Liver (tissue), 9 donors: ENCODE results near the gene MYB. TPM values are rescaled to one million over a fixed set of nuclear protein-coding genes. Genes with fewer than 3 reads are reported as not detected.

Experiments
- DNase-seq: peaks from one replicate; pipeline ENCODE4 v3.0.0-alpha.2; 2017; ENCODE audit warnings: low spot score
- H3K27ac ChIP-seq, 2 donors: one replicate each; pipeline ENCODE4 v1.7.0; 2013; ENCODE audit warnings: inconsistent platforms in 2 of 2, low read length in 2 of 2, control low read depth in 1 of 2, low read depth in 1 of 2, mild to moderate bottlenecking in 1 of 2
- H3K27me3 ChIP-seq, 4 donors: one replicate each; pipeline versions ENCODE4 v1.6.1 to v1.7.0; 2013; ENCODE audit warnings: low read length in 3 of 4, inconsistent platforms in 1 of 4, mild to moderate bottlenecking in 1 of 4, moderate library complexity in 1 of 4; ENCODE audit not compliant: control insufficient read depth in 4 of 4, insufficient read depth in 4 of 4
- H3K36me3 ChIP-seq, 4 donors: one replicate each; pipeline versions ENCODE4 v1.6.1 to v1.7.0; 2013; ENCODE audit warnings: low read length in 3 of 4, mild to moderate bottlenecking in 3 of 4, low read depth in 1 of 4, moderate library complexity in 1 of 4; ENCODE audit not compliant: control insufficient read depth in 4 of 4, insufficient read depth in 3 of 4
- H3K4me1 ChIP-seq, 4 donors: one replicate each; pipeline versions ENCODE4 v1.6.1 to v1.7.0; 2013; ENCODE audit warnings: low read length in 3 of 4, mild to moderate bottlenecking in 3 of 4, moderate library complexity in 1 of 4; ENCODE audit not compliant: control insufficient read depth in 4 of 4, insufficient read depth in 4 of 4
- H3K4me3 ChIP-seq, 3 donors: one replicate each; pipeline versions ENCODE4 v1.6.1 to v1.7.0; 2013; ENCODE audit warnings: low read length in 3 of 3, control low read depth in 1 of 3, low read depth in 1 of 3, mild to moderate bottlenecking in 1 of 3
- H3K9ac ChIP-seq, 2 donors: one replicate each; pipeline ENCODE4 v1.7.0; 2013; ENCODE audit warnings: low read length in 2 of 2, mild to moderate bottlenecking in 2 of 2, moderate library complexity in 2 of 2, control low read depth in 1 of 2, low read depth in 1 of 2
- H3K9me3 ChIP-seq, 4 donors: one replicate each; pipeline versions ENCODE4 v1.6.1 to v1.7.0; 2013; ENCODE audit warnings: low read length in 3 of 4; ENCODE audit not compliant: control insufficient read depth in 4 of 4
- EGR1 ChIP-seq, 2 donors: IDR thresholded peaks; 2 replicates each; pipeline ENCODE4 v1.6.1; 2016 to 2018; ENCODE audit warnings: antibody characterized with exemption in 2 of 2, low read depth in 2 of 2
- FOXA1 ChIP-seq: IDR thresholded peaks from 2 replicates; pipeline ENCODE4 v1.6.1; 2016; ENCODE audit warnings: antibody characterized with exemption
- FOXA2 ChIP-seq: IDR thresholded peaks from 2 replicates; pipeline ENCODE4 v1.6.1; 2016; ENCODE audit warnings: antibody characterized with exemption
- GABPA ChIP-seq, 2 donors: IDR thresholded peaks in 1 of 2; conservative IDR thresholded peaks in 1 of 2; 2 replicates each; pipeline ENCODE4 v1.6.1; 2016; ENCODE audit warnings: antibody characterized with exemption in 2 of 2, mild to moderate bottlenecking in 1 of 2, moderate library complexity in 1 of 2
- HNF4A ChIP-seq, 2 donors: conservative IDR thresholded peaks; 2 replicates each; pipeline ENCODE4 v1.6.1; 2016; ENCODE audit warnings: antibody characterized with exemption in 2 of 2, mild to moderate bottlenecking in 2 of 2
- JUND ChIP-seq, 2 donors: IDR thresholded peaks; 2 replicates each; pipeline ENCODE4 v1.6.1; 2016; ENCODE audit warnings: antibody characterized with exemption in 2 of 2
- NR2F2 ChIP-seq: IDR thresholded peaks from 2 replicates; pipeline ENCODE4 v1.6.1; 2016; ENCODE audit warnings: antibody characterized with exemption
- RAD21 ChIP-seq, 2 donors: IDR thresholded peaks; 2 replicates each; pipeline ENCODE4 v1.6.1; 2016; ENCODE audit warnings: antibody characterized with exemption in 2 of 2, mild to moderate bottlenecking in 2 of 2
- RXRA ChIP-seq, 2 donors: IDR thresholded peaks; 2 replicates each; pipeline ENCODE4 v1.6.1; 2017 to 2018; ENCODE audit warnings: antibody characterized with exemption in 2 of 2, mild to moderate bottlenecking in 1 of 2
- SP1 ChIP-seq: IDR thresholded peaks from 2 replicates; pipeline ENCODE4 v1.6.1; 2018; ENCODE audit warnings: antibody characterized with exemption, mild to moderate bottlenecking
- TAF1 ChIP-seq: conservative IDR thresholded peaks from 2 replicates; pipeline ENCODE4 v1.6.1; 2016; ENCODE audit warnings: antibody characterized with exemption, mild to moderate bottlenecking
- YY1 ChIP-seq: IDR thresholded peaks from 2 replicates; pipeline ENCODE4 v1.6.1; 2016; ENCODE audit warnings: antibody characterized with exemption, mild to moderate bottlenecking
- ZBTB33 ChIP-seq: IDR thresholded peaks from 2 replicates; pipeline ENCODE4 v1.6.1; 2016; ENCODE audit warnings: antibody characterized with exemption
- WGBS: extraction: QIAGEN DNeasy Blood & Tissue Kit; methylation state at CpG from one replicate; pipeline ENCODE4 v1.1.7; 2013; 5-methylcytosine and 5-hydroxymethylcytosine counted together
- polyA plus RNA-seq, 2 donors: library from polyadenylated mRNA; stranded (reverse) in 1 of 2; unstranded in 1 of 2; fragments of 200-250 nt in 1 of 2; fragments of >200 nt in 1 of 2; fragmentation: Nextera tagmentation in 1 of 2; extraction: Ambion mirVana in 1 of 2; gene quantifications; one replicate each; pipeline versions ENCODE4 v1.2.1 to v1.2.3, GENCODE V29; 2013 to 2015
- total RNA-seq, 2 donors: library from RNA; depleted of rRNA; stranded (reverse); fragments of >200 nt; gene quantifications; one replicate each; pipeline ENCODE4 v1.2.3, GENCODE V29; 2014
- TF ChIP-seq, protein P1 (sequence below): IDR thresholded peaks from 2 replicates; pipeline ENCODE4 v1.6.1; 2016; ENCODE audit warnings: antibody characterized with exemption, mild to moderate bottlenecking
- TF ChIP-seq, protein P2 (sequence below): IDR thresholded peaks from 2 replicates; pipeline ENCODE4 v1.6.1; 2016; ENCODE audit warnings: antibody characterized with exemption
- TF ChIP-seq, protein P3 (sequence below): fragments of 150-350 bp; IDR thresholded peaks from 2 replicates; pipeline ENCODE4 v1.5.1; 2017; ENCODE audit warnings: improper control_type of control experiment, low read depth, low read length; ENCODE audit not compliant: missing input control
- TF ChIP-seq, protein P4 (sequence below): IDR thresholded peaks from 2 replicates; pipeline ENCODE4 v1.6.1; 2016; ENCODE audit warnings: antibody characterized with exemption
- donor health status: healthy.
- donor health status: healthy.
- donor health status: healthy.
- donor health status: healthy.
- donor health status: healthy.

MYB gene
- total and polyA plus RNA-seq, 4 donors, result 0.08 to 19.8 (median 0.11) TPM

- Histone ChIP-seq H3K27me3 (no peaks in the 10 kb centered on the region), H3K27ac (no peak overlapping the region), H3K9ac (no peak overlapping the region), H3K4me1 (no peaks in the 10 kb centered on the region), H3K36me3 (no peaks in the 10 kb centered on the region), H3K9me3 (no peaks in the 10 kb centered on the region), H3K4me3 (no peak overlapping the region)
- TF ChIP-seq FOXA1, result no peak
- TF ChIP-seq, protein P1, sequence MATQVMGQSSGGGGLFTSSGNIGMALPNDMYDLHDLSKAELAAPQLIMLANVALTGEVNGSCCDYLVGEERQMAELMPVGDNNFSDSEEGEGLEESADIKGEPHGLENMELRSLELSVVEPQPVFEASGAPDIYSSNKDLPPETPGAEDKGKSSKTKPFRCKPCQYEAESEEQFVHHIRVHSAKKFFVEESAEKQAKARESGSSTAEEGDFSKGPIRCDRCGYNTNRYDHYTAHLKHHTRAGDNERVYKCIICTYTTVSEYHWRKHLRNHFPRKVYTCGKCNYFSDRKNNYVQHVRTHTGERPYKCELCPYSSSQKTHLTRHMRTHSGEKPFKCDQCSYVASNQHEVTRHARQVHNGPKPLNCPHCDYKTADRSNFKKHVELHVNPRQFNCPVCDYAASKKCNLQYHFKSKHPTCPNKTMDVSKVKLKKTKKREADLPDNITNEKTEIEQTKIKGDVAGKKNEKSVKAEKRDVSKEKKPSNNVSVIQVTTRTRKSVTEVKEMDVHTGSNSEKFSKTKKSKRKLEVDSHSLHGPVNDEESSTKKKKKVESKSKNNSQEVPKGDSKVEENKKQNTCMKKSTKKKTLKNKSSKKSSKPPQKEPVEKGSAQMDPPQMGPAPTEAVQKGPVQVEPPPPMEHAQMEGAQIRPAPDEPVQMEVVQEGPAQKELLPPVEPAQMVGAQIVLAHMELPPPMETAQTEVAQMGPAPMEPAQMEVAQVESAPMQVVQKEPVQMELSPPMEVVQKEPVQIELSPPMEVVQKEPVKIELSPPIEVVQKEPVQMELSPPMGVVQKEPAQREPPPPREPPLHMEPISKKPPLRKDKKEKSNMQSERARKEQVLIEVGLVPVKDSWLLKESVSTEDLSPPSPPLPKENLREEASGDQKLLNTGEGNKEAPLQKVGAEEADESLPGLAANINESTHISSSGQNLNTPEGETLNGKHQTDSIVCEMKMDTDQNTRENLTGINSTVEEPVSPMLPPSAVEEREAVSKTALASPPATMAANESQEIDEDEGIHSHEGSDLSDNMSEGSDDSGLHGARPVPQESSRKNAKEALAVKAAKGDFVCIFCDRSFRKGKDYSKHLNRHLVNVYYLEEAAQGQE, result no peak
- TF ChIP-seq YY1, result no peak
- TF ChIP-seq, protein P2, sequence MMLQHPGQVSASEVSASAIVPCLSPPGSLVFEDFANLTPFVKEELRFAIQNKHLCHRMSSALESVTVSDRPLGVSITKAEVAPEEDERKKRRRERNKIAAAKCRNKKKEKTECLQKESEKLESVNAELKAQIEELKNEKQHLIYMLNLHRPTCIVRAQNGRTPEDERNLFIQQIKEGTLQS, result no peak
- no peak for TF ChIP-seq FOXA2
- TF ChIP-seq RXRA (IDR thresholded peaks at IDR 0.05), result no peak
- no peak for TF ChIP-seq HNF4A (conservative IDR thresholded peaks at IDR 0.05)
- no peak for TF ChIP-seq GABPA (IDR thresholded peaks at IDR 0.05 in 1 of 2, conservative IDR thresholded peaks at IDR 0.05 in 1 of 2)
- DNase-seq, result no peak
- 86% methylated on average over 1 of the region's 1 CpG for WGBS
These were observed 50.3 kb downstream of the MYB start for GRCh38 chr6:135231469-135231844.

GRCh38 chr6:135233686-135234491, 52.8 kb downstream of the MYB start:
- no peak overlapping the region for H3K9ac ChIP-seq
- no peak overlapping the region for H3K4me3 ChIP-seq
- H3K27me3 ChIP-seq, result no peaks in the 10 kb centered on the region
- no peak for DNase-seq
- H3K4me1 ChIP-seq, result no peaks in the 10 kb centered on the region
- no peak overlapping the region for H3K27ac ChIP-seq
- no peaks in the 10 kb centered on the region for H3K36me3 ChIP-seq
- WGBS, result 70% methylated on average over 5 of the region's 5 CpGs
- no peaks in the 10 kb centered on the region for H3K9me3 ChIP-seq
- TF ChIP-seq, protein P3, sequence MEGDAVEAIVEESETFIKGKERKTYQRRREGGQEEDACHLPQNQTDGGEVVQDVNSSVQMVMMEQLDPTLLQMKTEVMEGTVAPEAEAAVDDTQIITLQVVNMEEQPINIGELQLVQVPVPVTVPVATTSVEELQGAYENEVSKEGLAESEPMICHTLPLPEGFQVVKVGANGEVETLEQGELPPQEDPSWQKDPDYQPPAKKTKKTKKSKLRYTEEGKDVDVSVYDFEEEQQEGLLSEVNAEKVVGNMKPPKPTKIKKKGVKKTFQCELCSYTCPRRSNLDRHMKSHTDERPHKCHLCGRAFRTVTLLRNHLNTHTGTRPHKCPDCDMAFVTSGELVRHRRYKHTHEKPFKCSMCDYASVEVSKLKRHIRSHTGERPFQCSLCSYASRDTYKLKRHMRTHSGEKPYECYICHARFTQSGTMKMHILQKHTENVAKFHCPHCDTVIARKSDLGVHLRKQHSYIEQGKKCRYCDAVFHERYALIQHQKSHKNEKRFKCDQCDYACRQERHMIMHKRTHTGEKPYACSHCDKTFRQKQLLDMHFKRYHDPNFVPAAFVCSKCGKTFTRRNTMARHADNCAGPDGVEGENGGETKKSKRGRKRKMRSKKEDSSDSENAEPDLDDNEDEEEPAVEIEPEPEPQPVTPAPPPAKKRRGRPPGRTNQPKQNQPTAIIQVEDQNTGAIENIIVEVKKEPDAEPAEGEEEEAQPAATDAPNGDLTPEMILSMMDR, result no peak
- TF ChIP-seq RAD21 (IDR thresholded peaks at IDR 0.05) (no peak), EGR1 (IDR thresholded peaks at IDR 0.05; ENCODE audit: low read depth in 2 of 2) (no peak), JUND (IDR thresholded peaks at IDR 0.05) (no peak), NR2F2 (no peak), ZBTB33 (no peak), SP1 (no peak), TAF1 (no peak), FOXA1 (no peak), YY1 (no peak), RXRA (IDR thresholded peaks at IDR 0.05) (no peak), FOXA2 (no peak)
- TF ChIP-seq, protein P2, result no peak
- TF ChIP-seq, protein P4, sequence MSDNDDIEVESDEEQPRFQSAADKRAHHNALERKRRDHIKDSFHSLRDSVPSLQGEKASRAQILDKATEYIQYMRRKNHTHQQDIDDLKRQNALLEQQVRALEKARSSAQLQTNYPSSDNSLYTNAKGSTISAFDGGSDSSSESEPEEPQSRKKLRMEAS, result no peak
